ENCODE results near the gene DMAP1. TPM values are rescaled to one million over a fixed set of nuclear protein-coding genes. Genes with fewer than 3 reads are reported as not detected.

DMAP1 gene
- total and polyA plus RNA-seq, 2 of the 8 experiments (the other 6 are each of a cell fraction or from before 2014, with no cell fraction given) = 36.4 to 42.4 TPM

DNA sequence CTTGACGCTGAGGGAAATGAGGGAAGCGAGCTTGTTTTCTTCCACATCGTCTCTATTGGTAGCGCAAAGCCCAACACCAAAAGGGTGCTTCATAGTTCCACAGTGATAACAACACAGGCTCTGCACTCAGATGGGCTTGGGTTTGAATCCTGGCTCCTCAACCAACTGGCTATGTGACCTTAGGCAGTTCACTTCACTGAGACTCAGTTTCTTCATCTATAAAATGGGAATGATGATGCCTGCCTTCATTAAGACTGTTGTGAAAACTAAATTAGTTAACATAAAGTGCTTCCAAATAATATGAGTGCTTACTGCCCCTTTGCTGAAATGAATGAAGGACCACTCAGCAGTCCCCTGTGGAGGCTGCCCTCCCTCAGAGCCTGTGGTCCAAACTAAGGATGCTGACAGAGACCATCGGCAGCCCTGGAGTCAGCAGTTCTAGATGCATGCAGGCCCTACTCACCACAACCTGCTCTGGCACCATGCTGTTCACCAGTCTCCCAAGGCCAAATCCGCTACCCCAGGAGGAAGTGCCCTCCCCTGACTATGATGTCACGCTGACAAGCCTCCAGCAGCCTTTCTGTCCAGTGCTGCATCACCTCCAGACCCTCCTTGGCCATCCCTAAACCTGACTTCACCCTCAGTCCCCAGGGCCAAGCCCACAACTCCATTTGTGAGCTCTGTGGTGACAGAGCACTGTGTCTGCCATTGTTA lies 30.7 kb downstream of the DMAP1 start (continued):
- TF ChIP-seq EZH2 (IDR thresholded peaks at IDR 0.05; ENCODE audit: low read depth, low read length, severe bottlenecking) (no peak), MAFK (IDR thresholded peaks at IDR 0.05; ENCODE audit: low read depth, low read length) (no peak), CREB1 (IDR thresholded peaks at IDR 0.05) (no peak; the same call in 1 of the 2 replicates), CTBP2 (IDR thresholded peaks at IDR 0.05; ENCODE audit: borderline replicate concordance, insufficient read depth, insufficient read length, low read length) (no peak), POU5F1 (IDR thresholded peaks at IDR 0.05; ENCODE audit: low read depth, low read length) (no peak), CHD2 (IDR thresholded peaks at IDR 0.05; ENCODE audit: low read length) (no peak), NANOG (IDR thresholded peaks at IDR 0.05; ENCODE audit: insufficient read depth, low read depth, low read length, poor library complexity, severe bottlenecking) (no peak)

Data from H1 (cell line).